Activated T-cell treated with anti-CD3 and anti-CD28 coated beads for 4 hours (primary cell): Measurements from ENCODE around the gene SMCHD1.
"Not testable (repeated sequence)": the region's sequence is repeated elsewhere in the genome, so short reads cannot be mapped to it uniquely, and the experiment has no call there.

Experiments
- DNase-seq: peaks from one replicate; pipeline ENCODE4 v3.0.0-alpha.2; 2020

Gene SMCHD1

DNA sequence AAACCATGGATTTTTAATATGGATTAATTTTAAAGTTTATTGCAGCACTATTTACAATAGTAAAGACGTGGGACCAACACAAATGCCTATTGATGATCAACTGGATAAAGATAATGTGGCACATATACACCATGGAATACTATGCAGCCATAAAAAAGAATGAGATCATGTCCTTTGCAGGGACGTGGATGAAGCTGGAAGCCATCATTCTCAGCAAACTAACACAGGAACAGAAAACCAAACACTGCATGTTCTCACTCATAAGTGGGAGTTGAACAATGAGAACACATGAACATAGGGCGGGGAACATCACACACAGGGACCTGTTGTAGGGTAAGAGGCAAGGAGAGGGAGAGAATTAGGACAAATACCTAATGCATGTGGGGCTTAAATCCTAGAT lies 5.3 kb downstream of the SMCHD1 start:
- not testable (repeated sequence) for DNase-seq

DNA sequence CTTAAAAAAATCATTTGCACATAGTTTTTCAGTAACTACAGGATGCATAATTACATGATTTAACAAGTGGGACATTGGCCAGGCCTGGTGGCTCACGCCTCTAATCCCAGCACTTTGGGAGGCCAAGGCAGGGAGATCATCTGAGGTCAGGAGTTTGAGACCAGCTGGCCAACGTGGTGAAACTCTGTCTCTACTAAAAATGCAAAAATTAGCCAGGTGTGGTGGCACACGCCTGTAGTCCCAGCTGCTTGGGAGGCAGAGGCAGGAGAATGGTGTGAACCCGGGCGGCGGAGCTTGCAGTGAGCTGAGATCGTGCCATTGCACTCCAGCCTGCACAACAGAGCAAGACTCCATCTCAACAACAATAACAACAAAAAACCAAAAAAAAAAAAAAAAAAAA lies 6.8 kb downstream of the SMCHD1 start:
- not testable (repeated sequence) for DNase-seq

DNA sequence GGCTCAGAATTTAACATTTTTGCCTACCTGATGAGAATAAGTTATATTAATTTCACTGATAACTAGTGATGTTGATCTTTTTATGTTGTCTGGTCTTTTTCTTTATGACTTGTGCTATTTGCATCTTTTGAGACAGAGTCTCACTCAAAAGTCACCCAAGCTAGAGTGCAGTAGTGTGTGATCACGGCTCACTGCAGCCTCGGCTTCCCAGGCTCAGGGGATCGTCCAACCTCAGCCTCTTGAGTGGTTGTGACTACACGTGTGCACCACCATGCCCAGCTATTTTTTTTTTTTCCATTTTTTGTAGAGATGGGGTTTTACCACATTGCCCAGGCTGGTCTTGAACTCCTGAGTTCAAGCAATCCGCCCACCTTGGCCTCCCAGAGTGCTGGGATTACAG lies 7.5 kb downstream of the SMCHD1 start:
- DNase-seq: no peak

DNA sequence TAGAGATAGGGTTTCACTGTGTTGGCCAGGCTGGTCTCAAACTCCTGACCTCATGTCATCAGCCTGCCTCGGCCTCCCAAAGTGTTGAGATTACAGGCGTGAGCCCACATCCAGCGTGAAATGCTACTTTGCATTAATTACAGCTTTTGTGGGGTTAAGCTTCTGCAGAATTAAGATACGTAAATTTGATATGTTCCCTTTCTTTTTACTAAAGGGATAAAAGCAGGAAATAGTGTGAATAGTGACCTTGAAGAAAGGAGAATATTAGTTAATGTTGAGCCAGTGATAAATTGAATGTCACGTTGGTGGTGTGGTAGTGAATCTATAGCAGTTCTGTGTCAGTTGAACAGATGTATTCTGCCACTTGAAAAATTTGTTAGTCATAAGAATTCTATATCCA lies 16.9 kb downstream of the SMCHD1 start:
- no peak for DNase-seq

DNA sequence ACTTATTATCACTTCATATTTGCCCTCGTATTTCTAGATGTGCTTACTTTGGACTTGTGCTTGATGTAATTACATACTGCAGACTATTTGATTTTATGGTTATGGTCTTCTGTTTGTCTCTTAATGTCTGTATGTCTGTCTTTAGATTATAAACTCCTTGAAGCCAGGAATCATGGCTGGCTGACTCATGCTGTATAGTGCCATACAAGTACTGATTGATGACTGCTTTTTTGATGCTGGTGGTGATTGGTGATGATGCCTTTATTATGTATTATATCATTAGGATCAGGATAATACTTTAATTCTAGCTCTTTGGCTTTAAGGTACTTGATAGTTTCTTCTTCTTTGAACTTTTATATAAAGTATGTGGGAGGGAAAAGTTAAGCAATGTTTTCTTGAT lies 17.3 kb downstream of the SMCHD1 start:
- no peak for DNase-seq

DNA sequence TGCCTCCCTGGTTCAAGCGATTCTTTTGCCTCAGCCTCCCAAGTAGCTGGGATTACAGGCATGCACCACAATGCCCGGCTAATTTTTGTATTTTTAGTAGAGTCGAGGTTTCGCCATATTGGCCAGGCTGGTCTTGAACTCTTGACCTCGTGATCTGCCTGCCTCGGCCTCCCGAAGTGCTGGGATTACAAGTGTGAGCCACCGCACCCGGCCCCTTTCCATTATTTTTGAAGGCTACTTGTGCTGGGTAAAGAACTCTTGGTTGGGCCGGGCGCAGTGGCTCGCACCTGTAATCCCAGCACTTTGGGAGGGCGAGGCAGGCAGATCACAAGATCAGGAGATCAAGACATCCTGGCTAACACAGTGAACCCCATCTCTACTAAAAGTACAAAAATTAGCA lies 23.4 kb downstream of the SMCHD1 start:
- DNase-seq: not testable (repeated sequence)

DNA sequence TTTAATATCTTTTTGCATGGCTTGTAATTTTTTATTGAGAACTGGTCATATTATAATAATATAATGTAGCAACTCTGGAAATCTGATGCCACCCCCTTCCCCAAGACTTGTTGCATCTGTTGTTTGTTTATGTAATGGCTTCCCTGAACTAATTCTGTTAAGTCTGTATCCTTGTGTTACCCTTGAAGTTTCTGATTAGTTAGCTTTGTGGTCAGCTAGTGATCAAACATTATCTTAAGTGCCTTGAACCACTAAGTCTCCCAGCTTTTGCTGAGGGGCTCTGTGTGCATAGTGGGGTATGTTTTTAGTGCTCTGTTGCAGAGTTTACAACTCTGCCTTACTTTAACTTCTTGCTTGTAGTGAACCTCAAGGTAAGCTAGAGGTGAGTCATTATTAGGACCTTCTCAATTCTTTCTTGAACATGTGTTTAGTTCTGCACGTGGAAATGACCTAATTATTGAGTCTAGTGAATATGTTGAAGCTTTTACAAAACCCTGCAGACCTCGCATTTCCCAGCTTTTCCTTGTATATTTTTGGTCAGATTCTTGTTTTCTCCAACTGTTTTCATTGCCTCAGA lies 24.8 kb downstream of the SMCHD1 start:
- DNase-seq: no peak

DNA sequence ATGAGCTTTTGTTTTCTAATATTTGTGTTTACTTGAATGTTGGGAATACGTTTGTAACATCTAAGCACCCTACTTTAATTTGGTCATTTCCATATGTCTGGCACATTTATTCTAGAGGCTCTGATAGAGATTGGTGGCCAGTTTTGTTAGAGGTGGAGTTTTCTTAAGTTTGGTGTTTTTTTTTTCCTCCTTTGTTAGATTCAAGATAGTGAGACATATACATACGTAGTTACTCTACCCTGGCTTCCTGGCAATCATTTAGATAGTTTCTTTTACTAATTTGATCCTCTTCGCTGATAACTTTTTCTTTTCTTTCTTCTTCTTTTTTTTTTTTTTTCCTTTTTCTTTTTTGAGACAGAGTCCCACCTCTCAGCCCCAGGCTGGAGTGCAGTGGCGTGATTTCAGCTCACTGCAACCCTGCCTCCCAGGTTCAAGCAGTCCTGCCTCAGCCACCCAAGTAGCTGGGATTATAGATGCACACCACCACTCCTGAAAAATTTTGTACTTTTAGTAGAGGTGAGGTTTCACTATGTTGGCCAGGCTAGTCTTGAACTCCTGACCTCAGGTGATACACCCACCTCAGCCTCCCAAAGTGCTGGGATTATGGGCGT lies 26.6 kb downstream of the SMCHD1 start:
- DNase-seq: no peak

DNA sequence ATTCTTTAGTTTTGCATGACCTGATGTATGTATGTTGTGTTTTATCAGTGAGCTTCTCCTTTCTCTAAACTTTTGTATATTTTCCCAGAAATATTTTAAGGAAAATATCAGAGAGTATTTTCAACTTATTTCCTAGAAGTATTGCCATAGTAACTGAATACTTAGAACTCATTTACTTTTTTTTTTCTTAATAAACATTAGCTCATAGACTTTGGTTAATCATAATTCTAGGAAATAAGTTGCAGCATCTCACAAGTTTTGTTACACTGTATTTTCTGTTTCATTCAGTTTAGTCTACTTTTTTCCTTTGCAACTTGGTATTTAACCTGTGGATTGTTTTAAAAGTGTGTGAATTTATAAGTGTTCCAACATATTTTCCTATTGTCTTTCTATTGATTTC lies 27.5 kb downstream of the SMCHD1 start:
- DNase-seq: no peak

DNA sequence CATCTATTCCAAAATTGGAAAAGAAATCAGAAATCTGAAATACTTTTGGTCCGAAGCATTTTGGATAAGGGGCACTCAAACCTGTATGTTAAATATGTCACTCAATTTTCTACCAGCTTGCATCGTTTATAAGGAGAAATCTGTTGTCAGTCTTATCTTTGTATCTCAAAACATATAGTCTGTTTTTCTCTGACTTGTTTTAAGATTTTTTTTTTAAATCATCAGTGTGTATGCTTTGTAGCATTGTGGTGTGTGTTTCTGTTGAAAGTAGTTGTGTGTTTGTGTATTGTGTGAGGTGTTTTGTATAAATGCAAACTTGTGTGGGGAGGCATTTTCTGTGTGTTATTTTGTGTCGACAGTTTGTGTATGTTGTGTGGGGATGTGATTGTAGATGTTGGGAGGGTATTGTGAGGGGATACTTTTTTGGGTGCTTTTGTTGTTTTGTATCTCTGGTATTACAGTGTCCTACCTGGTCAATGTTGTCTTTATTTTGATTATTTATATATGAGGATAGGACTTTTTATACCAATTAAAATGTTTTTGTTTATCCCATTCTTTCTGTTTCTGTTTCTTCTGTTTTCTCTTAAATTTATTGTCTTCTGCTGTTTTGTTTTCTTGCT lies 30.9 kb downstream of the SMCHD1 start:
- no peak for DNase-seq

DNA sequence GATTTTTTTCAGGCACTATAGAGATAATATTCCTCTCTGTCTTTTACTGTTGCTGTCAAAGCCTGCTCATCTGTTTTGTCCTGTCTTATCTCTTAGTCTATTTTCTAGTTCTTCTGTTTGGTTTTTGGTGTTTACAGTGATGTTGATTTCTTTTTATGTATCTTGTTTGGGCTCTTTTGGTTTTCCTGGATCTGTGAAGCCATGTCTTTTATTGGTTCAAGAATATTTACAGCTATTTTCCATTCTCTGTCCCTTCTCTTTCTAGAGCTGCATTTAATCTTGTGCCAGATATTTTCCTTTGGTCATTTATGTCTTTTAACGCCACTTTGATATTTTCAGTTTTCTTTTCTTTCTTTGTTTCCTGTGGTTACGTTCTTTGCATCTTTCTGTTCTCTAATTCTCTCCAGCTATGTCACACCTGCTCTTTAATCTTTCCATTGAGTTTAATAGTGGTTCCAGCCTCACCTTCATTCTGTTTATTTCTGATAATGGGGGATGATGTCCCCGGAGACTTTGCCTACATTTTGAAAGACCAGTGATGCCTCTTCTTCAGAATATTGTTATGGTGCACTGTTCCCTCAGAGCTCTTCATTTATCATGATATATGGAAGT lies 32.0 kb downstream of the SMCHD1 start:
- DNase-seq: no peak

DNA sequence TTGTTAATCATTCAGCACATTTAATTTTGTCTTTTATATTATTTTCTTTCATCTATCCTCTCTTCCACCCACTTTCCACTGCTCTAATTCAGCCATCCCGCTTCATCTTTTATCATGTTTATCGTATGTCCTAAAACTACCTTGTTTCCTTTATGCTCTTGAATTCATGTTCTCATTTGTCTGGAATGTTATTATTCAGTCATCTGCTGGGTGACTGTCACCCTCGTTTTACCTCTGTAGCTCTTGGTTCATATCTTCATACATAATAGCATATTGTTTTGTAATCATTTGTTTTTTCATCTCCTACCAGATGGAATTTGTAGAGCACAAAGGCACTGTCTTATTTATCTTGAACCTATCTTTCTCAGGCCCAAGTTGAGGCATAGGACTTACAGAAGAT lies 37.0 kb downstream of the SMCHD1 start:
- no peak for DNase-seq

DNA sequence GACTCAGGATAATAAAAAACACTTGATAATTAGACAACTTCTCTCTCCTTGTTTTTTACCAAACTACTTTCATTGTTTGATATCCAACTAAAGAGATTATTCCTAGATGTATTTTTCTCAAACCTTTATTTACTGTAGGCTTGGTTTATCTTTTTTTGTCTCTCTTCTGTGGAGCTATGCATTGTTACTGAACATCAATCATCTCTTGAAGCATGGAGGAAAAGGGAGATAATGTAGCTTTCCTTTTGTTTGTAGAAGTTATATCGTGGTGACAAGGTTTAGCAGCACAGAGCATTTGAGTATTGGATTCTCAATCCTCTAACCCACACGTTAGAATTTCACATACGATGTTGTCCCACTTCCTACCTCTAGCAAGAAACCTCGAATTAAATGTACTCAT lies 41.7 kb downstream of the SMCHD1 start:
- DNase-seq: no peak

DNA sequence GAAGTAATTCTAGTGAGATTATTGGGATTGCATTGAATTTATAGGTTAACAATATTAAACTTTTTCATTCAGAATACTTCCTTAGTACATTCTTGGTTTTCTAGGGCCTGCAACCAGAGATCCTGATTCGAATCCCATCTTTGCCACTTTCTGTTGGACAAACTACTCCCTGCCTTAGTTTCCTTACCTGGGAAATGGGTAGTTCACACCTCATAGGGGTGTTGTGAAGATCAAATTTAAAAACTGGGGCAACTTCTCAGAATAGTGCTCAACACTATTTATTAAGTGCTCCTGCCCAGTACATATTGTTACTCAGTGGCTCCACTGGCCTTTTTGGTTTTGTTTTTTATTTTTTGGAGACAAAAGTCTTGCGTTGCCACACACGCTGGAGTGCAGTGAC lies 43.5 kb downstream of the SMCHD1 start:
- no peak for DNase-seq

DNA sequence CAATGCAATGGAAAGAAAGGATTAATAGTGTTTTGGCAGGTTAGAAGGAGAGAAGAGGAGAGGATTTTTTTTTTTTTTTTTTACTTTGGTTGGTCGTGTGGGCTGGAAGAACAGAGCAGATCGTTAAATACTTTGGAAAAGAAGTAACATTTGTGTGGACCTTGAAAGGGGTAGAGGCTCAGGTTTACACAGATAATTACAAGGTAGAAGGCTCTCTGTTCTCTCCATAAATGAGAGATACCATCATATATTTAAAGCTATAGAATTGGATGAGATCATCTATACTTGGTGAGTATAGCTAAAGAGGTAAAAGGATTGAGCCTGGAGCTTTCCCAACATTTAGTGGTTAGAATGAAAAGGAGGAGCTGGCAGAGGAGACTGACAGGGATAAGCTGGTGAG lies 49.0 kb downstream of the SMCHD1 start:
- DNase-seq: no peak

DNA sequence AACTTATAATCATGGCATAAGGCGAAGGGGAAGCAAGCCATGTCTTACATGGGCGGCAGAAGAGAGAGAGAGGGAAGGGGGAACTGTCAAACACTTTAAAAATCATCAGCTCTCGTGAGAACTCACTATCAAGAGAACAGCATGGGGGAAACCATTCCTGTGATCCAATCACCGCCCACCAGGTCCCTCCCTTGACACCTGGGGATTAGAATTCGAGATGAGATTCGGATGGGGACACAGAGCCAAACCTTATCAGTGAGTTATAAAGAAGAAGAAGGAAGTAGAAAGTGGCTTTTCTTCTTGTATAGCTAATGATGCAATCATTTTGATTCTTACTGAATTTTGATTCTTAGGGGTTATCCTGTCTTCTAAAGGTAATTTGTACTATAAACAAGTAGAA lies 51.4 kb downstream of the SMCHD1 start:
- no peak for DNase-seq

DNA sequence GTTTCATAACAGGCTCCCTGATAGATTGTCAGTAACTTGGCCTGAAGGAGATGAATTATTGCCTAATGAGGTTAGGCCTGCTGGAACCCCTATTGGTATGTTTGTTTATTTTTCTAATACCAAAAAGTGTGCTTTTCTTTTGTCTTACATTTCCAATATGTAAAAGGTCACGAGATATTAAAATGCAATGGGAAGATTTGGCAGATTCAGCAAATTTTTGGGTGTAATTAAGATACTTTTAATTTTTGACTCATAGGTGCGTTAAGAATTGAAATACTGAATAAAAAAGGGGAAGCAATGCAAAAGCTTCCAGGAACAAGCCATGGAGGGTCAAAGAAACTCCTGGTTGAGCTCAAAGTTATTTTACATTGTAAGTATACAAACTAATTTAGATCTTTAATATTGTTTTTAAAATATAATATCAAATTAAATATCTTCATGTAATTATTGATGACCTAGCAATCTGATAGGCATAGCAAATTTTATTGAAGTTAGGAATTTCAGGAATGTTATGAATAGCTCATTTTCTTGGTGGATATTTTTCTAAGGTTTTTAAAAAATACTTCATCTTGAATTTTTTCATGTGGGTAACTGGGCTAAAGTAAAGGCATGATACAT lies 52.1 kb downstream of the SMCHD1 start:
- DNase-seq: no peak

DNA sequence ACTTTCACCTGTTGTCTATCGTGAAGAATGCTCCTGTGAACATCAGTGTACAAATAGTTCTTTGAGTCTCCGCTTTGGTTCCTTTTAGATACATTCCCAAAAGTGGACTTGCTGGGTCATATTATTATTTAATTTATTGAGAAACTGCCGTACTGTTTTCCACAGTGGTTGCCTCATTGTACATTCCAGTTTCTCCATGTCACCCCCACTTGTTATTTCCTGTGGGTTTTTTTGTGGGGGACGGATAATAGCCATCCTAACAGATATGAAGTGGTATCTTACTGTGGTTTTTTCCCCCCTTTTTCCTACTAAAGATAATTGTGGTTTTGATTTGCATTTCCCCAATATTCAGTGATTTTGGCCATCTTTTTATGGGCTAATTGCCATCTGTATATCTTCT lies 53.8 kb downstream of the SMCHD1 start:
- DNase-seq: no peak

DNA sequence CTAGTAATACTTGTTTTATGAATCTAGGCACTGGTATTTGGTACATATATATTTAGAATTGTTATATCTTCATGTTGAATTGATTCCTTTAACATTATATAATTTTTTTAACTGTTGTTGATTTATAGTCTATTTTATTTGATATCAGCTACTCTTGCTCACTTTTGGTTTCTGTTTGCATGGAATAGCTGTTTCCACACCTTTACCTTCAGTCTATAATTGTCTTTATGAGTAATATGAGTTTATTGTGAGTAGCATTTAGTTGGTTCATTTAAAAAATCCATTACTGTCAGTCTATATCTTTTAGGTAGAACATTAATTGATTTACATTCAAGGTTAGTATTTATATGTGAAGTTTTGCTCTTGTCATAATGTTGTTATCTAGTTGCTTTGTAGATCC lies 58.6 kb downstream of the SMCHD1 start:
- no peak for DNase-seq

DNA sequence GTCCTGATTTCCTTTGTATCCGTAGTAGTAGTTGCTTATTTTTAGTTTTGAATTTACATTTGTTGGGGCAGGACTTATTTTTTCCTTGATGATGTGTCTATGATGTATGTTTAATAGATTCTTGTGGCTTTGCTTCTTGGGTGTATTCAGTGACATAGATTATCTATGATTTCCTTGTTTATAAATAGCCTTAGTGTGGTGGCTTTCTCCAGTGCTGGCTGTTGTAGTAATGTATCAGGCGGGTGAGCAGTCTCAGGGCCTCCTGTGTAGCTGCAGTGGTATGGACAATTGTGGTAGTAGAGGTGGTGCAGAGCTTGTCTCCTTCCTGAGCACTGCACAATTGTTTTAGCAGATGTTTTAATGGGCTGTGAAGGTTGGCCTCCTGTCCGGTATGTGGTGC lies 60.5 kb downstream of the SMCHD1 start:
- no peak for DNase-seq

DNA sequence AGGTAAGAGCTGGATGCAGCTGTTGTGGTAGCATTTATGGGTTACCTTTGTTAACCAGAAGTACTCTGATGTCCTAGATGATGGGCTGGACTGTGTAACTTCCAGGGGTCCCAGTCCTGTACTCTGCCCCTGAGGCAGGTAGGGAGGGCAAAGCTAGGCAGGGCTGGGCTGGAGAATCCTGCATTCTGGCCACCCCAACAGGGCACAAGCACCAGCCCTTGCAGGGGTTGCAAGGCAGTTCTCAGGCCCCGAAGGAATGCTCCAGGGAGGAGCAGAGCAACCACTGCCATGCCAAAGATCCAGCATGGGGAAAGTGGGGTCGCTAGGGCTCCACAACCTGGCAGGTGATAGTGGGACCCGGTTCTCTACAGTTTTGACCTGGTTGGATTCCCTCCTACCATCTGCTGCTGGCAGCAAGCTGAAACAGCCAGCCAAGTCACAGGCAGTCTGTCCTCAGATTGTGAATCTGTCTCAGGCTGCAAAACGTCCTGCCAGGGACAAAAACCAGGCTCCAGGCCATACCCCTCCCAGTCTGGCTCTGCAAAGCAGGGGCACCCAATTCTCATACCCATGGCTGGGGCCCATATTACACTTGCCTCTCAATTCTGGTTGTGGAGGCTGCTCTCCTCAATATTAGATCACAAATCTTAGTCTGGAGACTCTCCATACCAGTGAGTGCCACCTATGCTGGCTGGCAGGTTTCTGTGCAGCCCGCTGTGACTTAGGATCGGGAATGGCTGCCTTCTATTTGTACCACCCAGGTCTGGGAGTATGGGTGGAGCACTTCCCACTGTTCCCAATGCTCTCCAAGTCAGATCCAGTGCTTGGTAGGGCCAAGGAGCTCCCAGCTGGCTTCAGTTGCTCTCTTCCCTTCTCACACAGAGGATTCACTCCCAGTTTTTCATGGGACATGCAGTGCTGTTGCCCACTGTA lies 61.1 kb downstream of the SMCHD1 start:
- no peak for DNase-seq

DNA sequence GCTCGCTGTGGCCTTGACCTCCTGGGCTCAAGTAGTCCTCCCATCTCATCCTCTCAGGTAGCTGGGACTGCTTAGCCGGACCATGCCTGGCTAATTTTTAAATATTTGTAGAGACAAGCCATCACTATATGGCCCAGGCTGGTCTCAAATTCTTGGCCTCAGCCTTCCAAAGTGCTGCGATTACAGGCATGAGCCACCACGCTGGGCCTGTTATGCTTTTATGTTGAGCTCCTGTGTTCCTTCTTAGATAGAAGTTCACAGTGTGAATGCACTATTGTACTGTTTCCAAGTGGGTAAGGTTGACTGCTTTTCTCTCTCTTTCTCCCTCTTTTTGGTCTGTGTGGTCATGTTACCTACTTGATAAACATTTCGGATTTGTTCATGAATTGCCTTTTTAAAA lies 61.9 kb downstream of the SMCHD1 start:
- no peak for DNase-seq

DNA sequence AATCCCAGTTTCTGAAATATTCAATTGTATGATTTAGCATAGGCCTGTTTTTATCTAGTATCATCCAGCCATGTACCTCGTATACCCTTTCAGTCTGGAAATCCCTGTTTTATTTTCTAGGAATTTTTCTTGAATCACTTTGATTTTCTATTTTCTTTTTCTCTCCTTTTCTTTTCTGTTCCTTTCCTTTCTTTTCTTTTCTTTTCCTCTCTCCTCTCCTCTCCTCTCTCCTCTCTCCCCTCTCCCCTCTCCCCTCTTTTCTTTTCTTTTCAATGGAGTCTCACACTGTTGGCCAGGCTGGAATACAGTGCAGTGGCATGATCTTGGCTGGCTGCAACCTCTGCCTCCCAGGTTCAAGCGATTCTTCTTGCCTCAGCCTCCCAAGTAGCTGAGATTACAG lies 63.5 kb downstream of the SMCHD1 start:
- no peak for DNase-seq
